H7 (cell line): ENCODE results near the gene MST1R. TPM values are rescaled to one million over a fixed set of nuclear protein-coding genes. Genes with fewer than 3 reads are reported as not detected.
"Not testable (repeated sequence)": the region's sequence is repeated elsewhere in the genome, so short reads cannot be mapped to it uniquely, and the experiment has no call there.

Experiments
- DNase-seq: peaks from one replicate; pipeline ENCODE4 v3.0.0; 2012
- H3K27me3 ChIP-seq: 2 replicates; pipeline ENCODE4 v1.6.0; 2011; ENCODE audit warnings: mild to moderate bottlenecking, low read length; ENCODE audit not compliant: control insufficient read depth, insufficient read depth
- H3K36me3 ChIP-seq: replicated peaks from 2 replicates; pipeline ENCODE4 v1.5.1; 2011; ENCODE audit warnings: low read length; ENCODE audit not compliant: control insufficient read depth, insufficient read depth
- H3K4me3 ChIP-seq: 2 replicates; pipeline ENCODE4 v1.5.1; 2011; ENCODE audit warnings: low read depth, mild to moderate bottlenecking, control low read depth, low read length, moderate library complexity; ENCODE audit not compliant: insufficient read depth
- total RNA-seq: library from RNA; depleted of rRNA; stranded (reverse); fragments of >200 nt; shearing (Covaris generic); gene quantifications from 2 replicates; pipeline ENCODE4 v1.2.3, GENCODE V29; 2014

Gene MST1R
- total RNA-seq, 1 experiment from 2014 or later = 0.76 TPM

DNA sequence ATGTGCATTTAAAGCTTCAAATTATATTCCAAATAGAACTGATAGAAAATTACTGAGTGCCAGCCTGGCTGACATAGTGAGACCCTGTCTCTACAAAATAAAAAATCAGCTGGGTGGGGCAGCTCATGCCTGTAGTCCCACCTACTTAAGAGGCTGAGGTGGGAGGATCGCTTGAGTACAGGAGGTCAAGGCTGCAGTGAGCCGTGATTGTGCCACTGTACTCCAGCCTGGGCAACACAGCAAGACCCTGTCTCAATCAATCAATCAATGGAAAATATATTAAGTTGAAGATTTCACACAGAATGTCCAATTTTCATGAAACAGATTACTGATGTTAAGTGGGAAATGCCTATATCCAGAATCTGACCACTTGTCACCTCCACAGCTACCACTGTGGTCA, 21.8 kb upstream of the MST1R start:
- H3K36me3 ChIP-seq = no peaks in the 10 kb centered on the region
- no peaks in the 10 kb centered on the region for H3K27me3 ChIP-seq
- H3K4me3 ChIP-seq = no peak overlapping the region
- no peak for DNase-seq

- no peak for DNase-seq
- no peak overlapping the region for H3K4me3 ChIP-seq
- no peaks in the 10 kb centered on the region for H3K27me3 ChIP-seq
- no peaks in the 10 kb centered on the region for H3K36me3 ChIP-seq
Observed at GRCh38 chr3:49924683-49925082, 21.0 kb upstream of the MST1R start.

GRCh38 chr3:49917806-49918590, 14.3 kb upstream of the MST1R start:
- H3K27me3 ChIP-seq, H3K4me3 ChIP-seq, DNase-seq, H3K36me3 ChIP-seq: not testable (repeated sequence)

DNA sequence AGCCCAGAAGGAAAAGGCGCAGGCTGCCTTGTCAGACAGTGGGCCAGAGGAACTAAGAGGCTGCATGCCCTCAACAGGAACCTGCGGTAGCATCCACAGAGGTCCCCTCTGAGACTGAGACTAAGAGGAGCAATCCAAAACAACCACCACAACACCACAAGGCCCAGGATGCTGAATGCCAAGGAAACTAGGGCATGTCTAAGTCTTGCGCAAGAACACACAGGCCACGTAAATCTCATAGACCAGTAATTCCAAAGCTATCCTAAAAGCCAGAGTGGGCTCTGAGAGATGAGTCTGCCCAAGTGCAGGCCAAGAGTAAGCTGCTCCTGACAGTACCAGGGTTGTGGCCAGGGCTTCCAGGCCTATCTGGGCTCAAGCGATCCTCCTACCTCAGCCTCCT, 13.0 kb upstream of the MST1R start:
- no peaks in the 10 kb centered on the region for H3K36me3 ChIP-seq
- no peak overlapping the region for H3K4me3 ChIP-seq
- DNase-seq = no peak
- H3K27me3 ChIP-seq = no peaks in the 10 kb centered on the region

DNA sequence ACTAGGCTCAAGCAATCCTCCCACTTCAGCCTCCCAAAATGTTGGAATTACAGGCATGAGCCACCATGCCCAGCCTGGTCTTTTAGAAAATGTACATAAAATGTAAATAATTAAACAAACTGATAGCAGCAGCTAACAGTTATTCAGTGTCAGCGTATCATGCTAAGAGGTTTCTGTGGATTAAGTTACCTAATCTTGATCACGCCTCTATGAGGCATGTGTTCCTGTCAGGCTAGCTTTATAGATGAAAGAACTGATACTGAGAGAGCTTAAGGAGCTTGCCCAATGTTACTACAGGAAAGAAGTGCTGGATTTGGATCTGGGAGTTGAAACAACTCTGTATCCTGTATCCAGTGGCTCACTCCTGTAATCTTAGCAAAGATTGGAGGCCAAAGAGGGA, 11.2 kb upstream of the MST1R start:
- Histone ChIP-seq H3K4me3 (no peak overlapping the region), H3K36me3 (no peaks in the 10 kb centered on the region), H3K27me3 (peaks cover 3% of the 10 kb centered on the region; the same call in 1 of the 2 replicates)
- no peak for DNase-seq

DNA sequence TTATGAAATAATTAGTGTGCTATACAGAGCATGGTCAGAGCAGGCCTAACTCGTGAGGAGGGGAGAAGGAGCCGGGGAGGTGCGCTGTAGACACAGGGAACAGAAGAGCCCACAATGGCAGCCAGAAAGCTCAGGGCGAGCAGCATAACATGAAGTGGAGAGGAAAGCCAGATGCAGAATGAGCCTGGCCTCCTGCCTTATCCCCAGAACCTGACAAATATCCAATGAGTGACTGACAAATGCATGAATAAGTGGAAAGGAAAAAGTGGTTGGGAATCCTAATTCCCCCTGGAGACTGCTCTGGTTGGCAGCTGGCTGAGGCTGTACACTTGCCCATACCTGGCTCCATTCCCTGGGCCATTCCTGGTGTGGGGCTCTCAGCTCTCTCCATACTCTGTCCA, 9.2 kb upstream of the MST1R start:
- H3K4me3 ChIP-seq = no peak overlapping the region
- no peaks in the 10 kb centered on the region for H3K36me3 ChIP-seq
- peak; percentile 44 for DNase-seq
- H3K27me3 ChIP-seq = peaks cover 4% of the 10 kb centered on the region; the same call in 1 of the 2 replicates

- no peaks in the 10 kb centered on the region for H3K36me3 ChIP-seq
- no peak overlapping the region for H3K4me3 ChIP-seq
- peaks cover 4% of the 10 kb centered on the region; the same call in 1 of the 2 replicates for H3K27me3 ChIP-seq
- no peak for DNase-seq
Observed at GRCh38 chr3:49911611-49912010, 7.9 kb upstream of the MST1R start.

- Histone ChIP-seq H3K4me3 (no peak overlapping the region), H3K36me3 (no peaks in the 10 kb centered on the region), H3K27me3 (peaks cover 4% of the 10 kb centered on the region; the same call in 1 of the 2 replicates)
- DNase-seq = no peak
Observed at GRCh38 chr3:49911124-49911420, 7.4 kb upstream of the MST1R start.

- no peaks in the 10 kb centered on the region for H3K36me3 ChIP-seq
- DNase-seq = peak; percentile 82
- peaks cover 4% of the 10 kb centered on the region; the same call in 1 of the 2 replicates for H3K27me3 ChIP-seq
- peak overlapping the region; percentile 25; the same call in 1 of the 2 replicates for H3K4me3 ChIP-seq
Observed at GRCh38 chr3:49910409-49911123, 6.9 kb upstream of the MST1R start.

GRCh38 chr3:49908373-49909199, 4.9 kb upstream of the MST1R start:
- H3K4me3 ChIP-seq = no peak overlapping the region
- DNase-seq = peak; percentile 35

GRCh38 chr3:49906073-49906743, 2.5 kb upstream of the MST1R start:
- Histone ChIP-seq H3K27me3 (peaks cover 3% of the 10 kb centered on the region; the same call in 1 of the 2 replicates), H3K4me3 (peak overlapping the region; percentile 12), H3K36me3 (no peaks in the 10 kb centered on the region)
- peak; percentile 90 for DNase-seq

More at GRCh38 chr3:49908373-49909199, 4.9 kb upstream of the MST1R start:
- H3K36me3 ChIP-seq = no peaks in the 10 kb centered on the region
- peaks cover 4% of the 10 kb centered on the region; the same call in 1 of the 2 replicates for H3K27me3 ChIP-seq

DNA sequence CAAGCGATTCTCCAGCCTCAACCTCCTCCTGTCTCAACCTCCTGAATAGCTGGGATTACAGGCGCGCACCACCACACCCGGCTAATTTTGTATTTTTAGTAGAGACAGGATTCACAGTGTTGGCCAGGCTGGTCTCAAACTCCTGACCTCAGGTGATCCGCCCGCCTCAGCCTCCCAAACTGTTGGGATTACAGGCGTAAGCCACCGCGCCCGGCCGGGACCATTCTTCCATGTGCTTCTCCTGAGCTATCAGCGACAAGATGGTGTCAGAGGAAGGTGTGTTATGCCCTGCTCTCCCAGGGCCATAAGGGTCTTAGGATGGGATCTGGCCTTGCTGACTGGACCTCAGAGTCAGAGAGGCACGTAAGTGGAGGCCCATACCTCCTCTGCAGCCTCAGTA, 775 bp upstream of the MST1R start:
- not testable (repeated sequence) for H3K27me3 ChIP-seq, H3K4me3 ChIP-seq, H3K36me3 ChIP-seq, DNase-seq

DNA sequence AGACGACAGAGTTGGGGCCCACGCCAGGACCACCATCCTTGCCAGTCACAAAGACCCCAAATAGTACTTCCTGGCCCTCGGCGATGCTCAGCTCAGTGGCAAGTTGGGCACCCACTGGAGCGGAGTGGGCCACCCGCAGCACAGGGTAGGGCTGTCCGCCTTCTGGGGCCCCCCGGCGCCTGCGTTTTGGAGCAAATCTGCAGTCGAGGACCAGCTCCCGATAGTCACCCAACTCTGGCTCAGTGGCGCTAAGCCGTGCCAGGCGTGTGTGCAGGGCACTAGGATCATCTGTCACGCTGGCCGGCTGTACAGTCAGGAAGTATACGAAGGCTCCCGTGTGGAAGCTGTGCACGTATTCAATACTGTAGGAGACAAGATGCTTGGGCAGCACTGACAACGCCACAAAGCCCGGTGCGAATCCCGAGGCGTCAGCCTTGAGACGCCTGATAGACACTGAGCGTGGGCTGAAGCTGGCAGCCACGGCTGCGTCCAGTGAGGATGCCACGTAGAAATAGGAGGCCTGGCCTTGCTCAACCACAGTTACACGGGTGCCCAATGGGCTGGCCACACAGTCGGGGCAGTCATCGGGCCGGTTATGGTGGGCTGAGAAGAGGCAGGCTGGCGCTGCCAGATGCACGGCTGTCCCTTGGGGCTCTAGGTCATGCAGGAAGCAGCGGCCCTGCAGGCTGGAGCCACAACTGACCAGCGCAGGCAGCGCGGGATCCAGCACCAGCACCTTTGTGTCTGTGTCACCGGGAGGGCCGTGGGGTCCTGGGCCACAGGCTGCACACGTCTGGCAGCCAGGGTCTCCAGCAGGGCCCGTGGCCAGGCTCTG, 945 bp downstream of the MST1R start:
- no peak for DNase-seq
- no peaks in the 10 kb centered on the region for H3K36me3 ChIP-seq
- H3K4me3 ChIP-seq = no peak overlapping the region

More for the DNA sequence above, 945 bp downstream of the MST1R start:
- no peaks in the 10 kb centered on the region for H3K27me3 ChIP-seq
